Measurements from ENCODE around the gene P2RX7.
"Not testable (repeated sequence)": the region's sequence is repeated elsewhere in the genome, so short reads cannot be mapped to it uniquely, and the experiment has no call there.

P2RX7 gene

GRCh38 chr12:121176826-121177529, 44.3 kb downstream of the P2RX7 start:
- DNase-seq = no peak

DNA sequence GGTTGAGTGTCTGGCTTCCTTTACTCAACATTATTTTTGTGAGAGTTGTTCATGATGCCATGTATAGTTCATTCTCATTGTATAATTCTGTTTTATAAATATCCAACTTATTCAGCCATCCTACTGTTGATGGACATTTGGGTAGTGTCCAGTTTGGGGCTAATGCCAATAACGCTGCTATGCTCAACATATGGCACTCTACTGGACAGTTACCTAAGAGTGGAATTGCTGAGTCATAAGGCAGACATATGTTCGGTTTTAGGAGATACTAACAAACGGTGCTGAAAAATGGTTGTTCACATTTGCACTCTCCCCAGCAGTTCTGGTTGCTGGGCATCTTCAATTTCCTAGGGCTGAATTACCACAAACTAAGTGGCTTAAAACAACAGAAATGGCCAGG, 48.5 kb downstream of the P2RX7 start:
- DNase-seq = no peak

- DNase-seq = peak in 1 of 5 donors; percentile 20
Measured at GRCh38 chr12:121182222-121182893, 49.7 kb downstream of the P2RX7 start.

GRCh38 chr12:121184425-121184824, 51.7 kb downstream of the P2RX7 start:
- no peak for DNase-seq

- DNase-seq = no peak
Measured at GRCh38 chr12:121184984-121185889, 52.6 kb downstream of the P2RX7 start.

GRCh38 chr12:121186826-121187225, 54.1 kb downstream of the P2RX7 start:
- DNase-seq = no peak

DNA sequence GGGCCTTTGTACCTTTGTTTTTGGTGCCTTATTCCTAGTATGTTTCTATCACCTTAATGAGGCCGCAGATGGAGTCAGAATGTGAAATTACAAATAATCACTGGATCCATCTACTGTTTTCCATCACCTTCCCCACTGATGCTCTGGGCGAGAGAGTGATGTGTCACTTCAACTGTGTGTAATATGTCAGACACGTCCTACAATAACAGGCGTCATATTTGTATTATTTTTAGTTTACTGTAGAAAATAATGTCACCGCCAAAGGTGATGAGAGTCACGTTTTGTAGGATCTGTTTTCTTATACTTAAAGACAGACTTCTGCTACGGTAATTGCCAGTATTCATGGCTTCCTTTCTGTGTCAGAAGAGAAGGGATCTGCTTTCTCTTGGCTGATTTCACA, 54.8 kb downstream of the P2RX7 start:
- no peak for DNase-seq

DNA sequence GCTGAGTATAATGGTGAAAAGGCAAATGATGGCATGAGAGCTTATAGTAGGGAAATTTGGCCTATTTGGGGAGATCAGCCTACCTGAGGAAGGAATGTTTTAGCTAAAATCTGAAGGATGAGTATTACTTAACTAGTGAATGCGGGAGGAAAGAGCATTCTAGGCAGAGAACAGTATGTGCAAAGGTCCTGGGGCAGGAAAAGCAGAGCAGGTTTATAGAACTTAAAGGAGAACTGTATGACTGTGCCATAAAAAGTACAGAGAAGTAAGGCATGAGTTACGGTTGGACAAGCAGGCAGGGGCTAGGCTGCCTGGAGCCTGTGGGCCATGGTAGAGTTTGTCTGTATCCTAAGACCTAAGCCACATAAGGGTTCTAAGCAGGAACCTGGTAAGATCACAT, 55.6 kb downstream of the P2RX7 start:
- DNase-seq = no peak

DNA sequence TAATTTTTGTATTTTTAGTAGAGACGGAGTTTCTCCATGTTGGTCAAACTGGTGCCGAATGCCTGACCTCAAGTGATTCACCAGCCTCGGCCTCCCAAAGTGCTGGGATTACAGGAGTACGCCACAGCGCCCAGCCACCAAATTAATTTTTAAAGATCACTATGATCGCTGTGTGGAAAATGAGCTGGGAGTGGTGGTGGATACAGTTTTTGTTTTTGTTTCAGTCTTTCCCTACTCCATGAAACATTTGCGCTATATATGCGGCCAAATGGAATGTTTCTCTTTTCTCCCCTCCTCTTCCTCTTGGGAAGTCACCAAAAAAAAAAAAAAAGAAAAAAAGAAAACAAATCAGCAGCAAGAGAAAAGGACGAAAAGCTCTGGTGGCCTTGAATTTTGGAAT, 56.5 kb downstream of the P2RX7 start:
- DNase-seq = no peak

DNA sequence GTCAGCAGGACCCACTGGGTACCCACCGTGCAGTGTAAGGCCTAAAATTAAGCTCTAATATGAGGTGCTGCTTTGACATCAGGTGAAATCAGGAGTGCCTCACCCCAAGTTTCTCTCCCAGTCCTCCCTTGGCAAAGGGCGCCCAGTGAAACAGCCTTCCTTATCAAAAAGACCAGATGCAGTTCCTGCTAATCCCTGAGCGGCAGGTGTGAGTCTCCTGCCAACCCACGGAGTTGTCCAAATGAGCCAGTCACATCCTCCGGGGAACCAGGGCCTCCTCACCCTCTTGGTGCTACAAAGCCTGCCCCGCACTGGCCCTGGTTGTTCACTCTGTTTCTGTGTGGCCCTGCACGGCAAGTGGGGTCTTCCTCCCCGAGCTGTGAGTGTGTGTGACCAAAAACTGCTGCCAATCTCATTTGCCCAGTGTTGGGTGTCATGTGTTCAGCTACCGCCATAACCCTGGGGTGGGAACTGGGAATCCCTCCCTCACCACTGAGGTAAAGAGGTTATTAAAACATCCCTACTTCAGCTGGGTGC, 57.0 kb downstream of the P2RX7 start:
- DNase-seq = no peak

DNA sequence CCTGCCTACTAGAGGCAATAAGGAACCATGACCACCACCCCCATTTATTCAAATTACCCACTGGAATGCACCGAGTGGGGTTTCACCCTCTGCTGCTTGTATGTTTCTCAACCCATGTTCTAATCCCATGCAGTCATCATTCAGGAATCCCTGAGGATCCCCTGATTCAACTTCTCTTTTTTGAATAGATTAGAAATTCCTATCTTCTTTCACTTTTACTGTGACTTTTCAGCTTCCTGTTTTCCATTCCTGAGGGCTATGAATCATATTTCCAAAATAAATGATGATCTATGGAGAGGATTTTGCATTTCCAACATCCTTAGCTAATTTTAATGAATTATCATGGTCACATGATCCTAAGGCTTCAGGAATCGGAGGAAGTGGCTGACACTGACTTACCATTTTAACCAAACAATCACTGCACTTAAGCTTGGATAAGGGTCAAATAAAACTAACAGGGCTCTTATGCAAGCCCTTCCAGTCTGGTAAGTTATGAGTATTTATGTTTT, 57.9 kb downstream of the P2RX7 start:
- DNase-seq = no peak

- DNase-seq = no peak
Measured at GRCh38 chr12:121191151-121191550, 58.5 kb downstream of the P2RX7 start.

GRCh38 chr12:121196902-121197301, 64.2 kb downstream of the P2RX7 start:
- DNase-seq = no peak

GRCh38 chr12:121198949-121199348, 66.3 kb downstream of the P2RX7 start:
- DNase-seq = no peak

DNA sequence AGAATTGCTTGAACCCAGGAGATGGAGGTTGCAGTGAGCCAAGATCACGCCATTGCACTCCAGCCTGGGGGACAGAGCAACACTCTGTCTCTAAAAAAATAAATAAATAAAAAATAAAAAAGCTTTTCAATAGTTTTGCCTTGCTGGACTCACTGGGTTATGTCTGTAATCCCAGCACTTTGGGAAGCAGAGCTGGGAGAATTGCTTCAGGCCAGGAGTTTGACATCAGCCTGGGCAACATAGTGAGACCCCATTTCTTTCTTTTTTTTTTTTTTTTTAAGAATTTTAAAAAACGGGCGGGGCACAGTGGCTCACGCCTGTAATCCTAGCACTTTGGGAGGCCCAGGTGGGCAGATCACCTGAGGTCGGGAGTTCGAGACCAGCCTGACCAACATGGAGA, 68.5 kb downstream of the P2RX7 start:
- not testable (repeated sequence) for DNase-seq

- DNase-seq = no peak
Measured at GRCh38 chr12:121202407-121203355, 70.0 kb downstream of the P2RX7 start.

DNA sequence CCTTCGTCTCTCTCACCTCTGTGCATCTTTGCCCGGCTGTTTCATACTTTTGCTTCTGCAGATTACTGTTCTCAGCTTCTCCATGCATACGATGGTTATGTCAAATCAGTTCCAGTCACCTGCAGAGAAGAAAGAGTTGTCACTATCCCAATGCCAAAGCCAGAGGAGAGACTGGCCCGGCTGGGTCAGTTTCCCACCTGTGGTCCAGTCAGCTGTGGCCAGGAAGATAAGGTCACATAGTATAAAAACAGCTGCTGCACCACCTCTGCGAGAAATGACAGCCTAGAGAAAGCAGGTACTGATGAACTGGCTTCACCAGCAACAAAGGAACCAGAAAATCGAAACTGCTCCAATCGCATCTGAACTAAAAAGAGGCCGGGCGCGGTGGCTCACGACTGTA, 70.8 kb downstream of the P2RX7 start:
- DNase-seq = no peak

- no peak for DNase-seq
Measured at GRCh38 chr12:121205491-121205890, 72.8 kb downstream of the P2RX7 start.

DNA sequence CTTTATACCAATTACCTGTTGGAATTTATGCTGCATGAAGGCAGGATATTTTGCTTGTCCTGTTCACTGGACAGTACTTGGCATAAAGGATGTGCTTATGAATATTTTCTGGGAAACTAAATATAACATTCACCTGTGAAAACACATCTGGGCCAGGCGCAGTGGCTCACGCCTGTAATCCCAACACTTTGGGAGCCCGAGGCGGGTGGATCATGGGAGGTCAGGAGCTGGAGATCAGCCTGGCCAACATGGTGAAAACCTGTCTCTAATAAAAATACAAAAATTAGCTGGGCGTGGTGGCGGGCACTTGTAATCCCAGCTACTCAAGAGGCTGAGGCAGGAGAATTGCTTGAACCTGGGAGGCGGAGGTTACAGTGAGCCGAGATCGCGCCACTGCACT, 75.9 kb downstream of the P2RX7 start:
- DNase-seq = not testable (repeated sequence)

DNA sequence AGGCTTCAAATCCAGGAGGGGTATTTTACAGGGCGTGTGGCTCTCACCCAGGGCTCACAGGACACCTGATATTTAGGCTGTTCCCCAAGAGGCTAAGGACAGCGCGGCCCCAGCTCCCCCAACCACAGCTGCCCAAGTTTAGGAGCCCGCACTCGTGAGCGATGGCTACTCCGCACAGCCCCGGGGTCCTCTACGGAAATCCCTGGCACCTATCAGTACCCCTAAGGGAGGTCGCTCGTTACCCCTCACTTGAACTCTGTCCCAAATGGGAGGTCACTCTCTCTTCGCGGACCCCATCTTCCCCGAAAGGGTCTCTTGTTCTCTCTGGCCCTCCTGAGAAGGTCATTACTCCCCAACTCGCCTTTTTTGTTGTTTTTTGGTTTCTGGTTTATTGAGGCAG, 76.5 kb downstream of the P2RX7 start:
- no peak for DNase-seq

DNA sequence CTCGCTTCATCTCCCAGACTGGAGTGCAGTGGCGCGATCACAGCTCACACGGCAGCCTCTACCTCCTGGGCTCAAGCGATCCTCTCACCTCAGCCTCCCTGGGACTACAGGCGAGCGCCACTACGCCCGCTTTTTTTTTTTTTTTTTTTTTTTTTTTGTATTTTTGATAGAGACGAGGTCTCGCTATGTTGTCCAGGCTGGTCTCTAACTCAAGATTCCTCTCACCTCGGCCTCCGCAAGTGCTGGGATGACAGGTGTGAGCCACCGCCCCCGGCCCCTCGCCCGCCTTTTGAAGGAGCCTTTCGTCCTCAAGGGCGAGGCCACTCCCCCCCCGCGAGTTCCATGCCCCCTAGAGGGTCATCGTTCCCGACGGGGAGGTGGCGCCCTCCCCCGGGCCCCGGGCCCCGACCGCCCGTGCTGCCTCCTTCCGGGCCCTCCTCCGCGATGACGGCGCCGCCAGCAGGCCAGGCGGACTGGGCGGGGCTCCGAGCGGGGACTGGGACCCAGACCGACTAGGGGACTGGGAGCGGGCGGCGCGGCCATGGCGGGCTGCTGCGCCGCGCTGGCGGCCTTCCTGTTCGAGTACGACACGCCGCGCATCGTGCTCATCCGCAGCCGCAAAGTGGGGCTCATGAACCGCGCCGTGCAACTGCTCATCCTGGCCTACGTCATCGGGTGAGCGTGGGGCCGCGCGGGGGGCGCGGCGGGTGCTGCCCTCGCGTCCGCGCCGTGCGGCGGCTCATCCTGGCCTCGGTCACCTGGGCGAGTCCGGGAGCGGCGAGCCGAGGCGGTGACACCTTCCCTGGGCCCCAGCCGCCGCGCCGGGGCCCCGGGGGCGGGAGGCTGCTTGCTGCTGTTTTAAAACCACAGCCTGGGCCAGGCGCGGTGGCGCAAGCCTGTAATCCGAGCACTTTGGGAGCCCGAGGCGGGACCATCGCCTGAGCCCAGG, 77.2 kb downstream of the P2RX7 start, which contains the start of gene P2RX4:
Gene P2RX4 (plus strand): TSS at position 506 of the 949 bp plus-strand sequence. CDS start 36 bp downstream, at position 542.
- DNase-seq = peak; percentile 71 to 91 (median 79)
